Measurements from ENCODE around the gene TRPM1.

The TRPM1 gene

GRCh38 chr15:30978328-30978727, 123.2 kb downstream of the TRPM1 start:
- no peak for DNase-seq (ENCODE audit: low read depth in 2 of 2)

- DNase-seq (ENCODE audit: low read depth in 2 of 2) = no peak
Observed at GRCh38 chr15:30974112-30974511, 127.4 kb downstream of the TRPM1 start.

GRCh38 chr15:30973379-30973778, 128.1 kb downstream of the TRPM1 start:
- DNase-seq (ENCODE audit: low read depth in 2 of 2) = no peak

GRCh38 chr15:30969724-30970123, 131.8 kb downstream of the TRPM1 start:
- DNase-seq (ENCODE audit: low read depth in 2 of 2) = no peak

- DNase-seq (ENCODE audit: low read depth in 2 of 2) = no peak
Observed at GRCh38 chr15:30963681-30964080, 137.8 kb downstream of the TRPM1 start.

GRCh38 chr15:30962659-30963058, 138.9 kb downstream of the TRPM1 start:
- DNase-seq (ENCODE audit: low read depth in 2 of 2) = no peak

GRCh38 chr15:30962079-30962478, 139.4 kb downstream of the TRPM1 start:
- DNase-seq (ENCODE audit: low read depth in 2 of 2) = no peak

GRCh38 chr15:30958219-30958618, 143.3 kb downstream of the TRPM1 start:
- DNase-seq (ENCODE audit: low read depth in 2 of 2) = no peak

- DNase-seq (ENCODE audit: low read depth in 2 of 2) = no peak
Observed at GRCh38 chr15:30956216-30957124, 145.1 kb downstream of the TRPM1 start.

- no peak for DNase-seq (ENCODE audit: low read depth in 2 of 2)
Observed at GRCh38 chr15:30954674-30955073, 146.9 kb downstream of the TRPM1 start.

- no peak for DNase-seq (ENCODE audit: low read depth in 2 of 2)
Observed at GRCh38 chr15:30953731-30954378, 147.7 kb downstream of the TRPM1 start.

GRCh38 chr15:30953183-30953582, 148.3 kb downstream of the TRPM1 start:
- no peak for DNase-seq (ENCODE audit: low read depth in 2 of 2)

Measured in activated CD8-positive, alpha-beta memory T cell treated with anti-CD3 and anti-CD28 coated beads for 4 hours (primary cell).